ENCODE data around the gene PACS2.

The PACS2 gene

GRCh38 chr14:105329411-105330150 is 15.0 kb downstream of the PACS2 start:
- Histone ChIP-seq H3K27me3 (replicated peaks) (no peaks in the 10 kb centered on the region), H3K27ac (no peak overlapping the region), H3K36me3 (replicated peaks) (no peaks in the 10 kb centered on the region), H3K4me3 (ENCODE audit: low read depth, low read length) (no peak overlapping the region)
- in situ Hi-C loops (cut with HindIII; ENCODE audit: low pct_ligation_motif_present, low sequenced_read_pairs), result no loop called here
- DNase-seq, result no peak
- TF ChIP-seq CTCF (IDR thresholded peaks at IDR 0.05; ENCODE audit: low read depth, low read length, missing control alignments), result no peak

DNA sequence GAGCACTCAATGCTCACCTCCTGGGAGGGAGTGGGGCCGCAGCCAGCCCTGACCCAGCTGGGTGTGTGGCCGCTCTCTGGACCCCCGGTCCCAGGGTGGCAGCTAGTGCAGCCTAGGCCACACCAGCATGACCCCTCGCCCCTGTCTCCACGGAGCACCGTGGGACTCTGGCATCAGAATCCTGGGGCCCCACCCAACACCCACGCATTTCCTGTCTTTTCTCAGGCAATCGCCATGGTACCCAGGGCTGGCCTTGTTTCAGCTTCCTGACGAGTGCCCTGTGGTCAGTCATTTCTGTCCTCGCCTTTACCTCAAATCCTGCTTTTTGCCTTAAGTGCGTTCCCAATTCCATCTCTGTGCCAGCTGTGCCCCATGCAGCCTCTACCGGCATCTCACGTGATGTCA is 15.9 kb downstream of the PACS2 start:
- DNase-seq, result peak; percentile 57
- Histone ChIP-seq H3K27me3 (replicated peaks) (no peaks in the 10 kb centered on the region), H3K4me3 (ENCODE audit: low read depth, low read length) (no peak overlapping the region), H3K27ac (no peak overlapping the region), H3K36me3 (replicated peaks) (no peaks in the 10 kb centered on the region)
- TF ChIP-seq CTCF (IDR thresholded peaks at IDR 0.05; ENCODE audit: low read depth, low read length, missing control alignments), result no peak
- in situ Hi-C loops (cut with HindIII; ENCODE audit: low pct_ligation_motif_present, low sequenced_read_pairs), result no loop called here

- H3K27ac ChIP-seq, result no peak overlapping the region
- H3K27me3 ChIP-seq (replicated peaks), result no peaks in the 10 kb centered on the region
- in situ Hi-C loops (cut with HindIII; ENCODE audit: low pct_ligation_motif_present, low sequenced_read_pairs), result no loop called here
- no peak for TF ChIP-seq CTCF (IDR thresholded peaks at IDR 0.05; ENCODE audit: low read depth, low read length, missing control alignments)
- no peak overlapping the region for H3K4me3 ChIP-seq (ENCODE audit: low read depth, low read length)
- no peak for DNase-seq
- no peaks in the 10 kb centered on the region for H3K36me3 ChIP-seq (replicated peaks)
These were observed 17.2 kb downstream of the PACS2 start for GRCh38 chr14:105331575-105332349.

GRCh38 chr14:105332350-105332874 is 17.9 kb downstream of the PACS2 start:
- H3K27ac ChIP-seq, result no peak overlapping the region
- H3K4me3 ChIP-seq (ENCODE audit: low read depth, low read length), result no peak overlapping the region
- no peaks in the 10 kb centered on the region for H3K36me3 ChIP-seq (replicated peaks)
- no peak for TF ChIP-seq CTCF (IDR thresholded peaks at IDR 0.05; ENCODE audit: low read depth, low read length, missing control alignments)
- in situ Hi-C loops (cut with HindIII; ENCODE audit: low pct_ligation_motif_present, low sequenced_read_pairs), result no loop called here
- no peak for DNase-seq
- H3K27me3 ChIP-seq (replicated peaks), result no peaks in the 10 kb centered on the region

GRCh38 chr14:105333020-105333490 is 18.5 kb downstream of the PACS2 start:
- Histone ChIP-seq H3K36me3 (replicated peaks) (no peaks in the 10 kb centered on the region), H3K4me3 (ENCODE audit: low read depth, low read length) (no peak overlapping the region), H3K27me3 (replicated peaks) (no peaks in the 10 kb centered on the region), H3K27ac (no peak overlapping the region)
- DNase-seq, result no peak
- no peak for TF ChIP-seq CTCF (IDR thresholded peaks at IDR 0.05; ENCODE audit: low read depth, low read length, missing control alignments)
- in situ Hi-C loops (cut with HindIII; ENCODE audit: low pct_ligation_motif_present, low sequenced_read_pairs), result no loop called here

Data from brain microvascular endothelial cell (primary cell).